ENCODE data around the gene BCL2A1. TPM values are rescaled to one million over a fixed set of nuclear protein-coding genes. Genes with fewer than 3 reads are reported as not detected.
"Not testable (repeated sequence)": the region's sequence is repeated elsewhere in the genome, so short reads cannot be mapped to it uniquely, and the experiment has no call there.

The BCL2A1 gene
- total RNA-seq, 2 donors from 2014 or later: 0.86 to 1.5 TPM

DNA sequence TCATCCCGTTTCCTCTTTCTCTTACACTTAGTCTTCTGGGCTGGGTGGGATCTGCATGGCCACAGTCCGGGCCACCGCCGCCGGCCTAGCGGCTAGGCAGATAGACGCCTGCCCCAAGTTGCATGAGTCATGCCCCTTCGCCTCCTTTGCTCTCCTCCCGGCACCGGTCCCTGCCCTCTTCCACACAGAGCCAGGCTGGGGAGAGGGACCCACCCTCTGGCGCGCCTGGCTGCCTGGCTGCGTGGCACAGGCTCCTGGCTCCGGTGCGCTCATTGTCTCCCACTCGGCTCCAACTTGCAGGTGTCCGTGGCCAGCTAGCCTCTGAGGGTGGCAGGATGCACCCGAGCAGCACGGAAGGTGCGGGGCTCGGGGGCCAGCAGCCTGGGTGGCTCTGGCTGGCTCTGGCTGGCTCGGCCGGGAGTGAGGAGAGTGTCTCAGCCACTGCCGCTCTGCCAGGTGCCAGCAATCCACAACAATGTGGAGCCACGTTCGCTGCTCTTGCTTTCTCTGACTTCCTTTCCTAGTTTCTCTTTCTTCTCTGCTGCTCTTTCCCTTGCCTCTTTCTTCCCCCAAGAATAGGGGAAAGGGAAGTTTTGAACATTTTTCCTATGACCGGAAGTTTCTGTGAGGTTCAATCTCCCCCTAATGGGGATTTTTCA lies 51.8 kb downstream of the BCL2A1 start:
- no peaks in the 10 kb centered on the region for H3K4me1 ChIP-seq
- no peaks in the 10 kb centered on the region for H3K27me3 ChIP-seq
- H3K36me3 ChIP-seq: no peaks in the 10 kb centered on the region
- no peak overlapping the region for H3K27ac ChIP-seq
- no peak for DNase-seq
- H3K9ac ChIP-seq (ENCODE audit: low read depth in 2 of 2, low read length in 2 of 2): no peak overlapping the region
- TF ChIP-seq, protein P1, sequence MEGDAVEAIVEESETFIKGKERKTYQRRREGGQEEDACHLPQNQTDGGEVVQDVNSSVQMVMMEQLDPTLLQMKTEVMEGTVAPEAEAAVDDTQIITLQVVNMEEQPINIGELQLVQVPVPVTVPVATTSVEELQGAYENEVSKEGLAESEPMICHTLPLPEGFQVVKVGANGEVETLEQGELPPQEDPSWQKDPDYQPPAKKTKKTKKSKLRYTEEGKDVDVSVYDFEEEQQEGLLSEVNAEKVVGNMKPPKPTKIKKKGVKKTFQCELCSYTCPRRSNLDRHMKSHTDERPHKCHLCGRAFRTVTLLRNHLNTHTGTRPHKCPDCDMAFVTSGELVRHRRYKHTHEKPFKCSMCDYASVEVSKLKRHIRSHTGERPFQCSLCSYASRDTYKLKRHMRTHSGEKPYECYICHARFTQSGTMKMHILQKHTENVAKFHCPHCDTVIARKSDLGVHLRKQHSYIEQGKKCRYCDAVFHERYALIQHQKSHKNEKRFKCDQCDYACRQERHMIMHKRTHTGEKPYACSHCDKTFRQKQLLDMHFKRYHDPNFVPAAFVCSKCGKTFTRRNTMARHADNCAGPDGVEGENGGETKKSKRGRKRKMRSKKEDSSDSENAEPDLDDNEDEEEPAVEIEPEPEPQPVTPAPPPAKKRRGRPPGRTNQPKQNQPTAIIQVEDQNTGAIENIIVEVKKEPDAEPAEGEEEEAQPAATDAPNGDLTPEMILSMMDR (IDR thresholded peaks at IDR 0.05): no peak
- intact Hi-C loops (cut with DNase I): no loop called here
- H3K4me3 ChIP-seq: no peak overlapping the region
- peaks cover 7% of the 10 kb centered on the region for H3K9me3 ChIP-seq

DNA sequence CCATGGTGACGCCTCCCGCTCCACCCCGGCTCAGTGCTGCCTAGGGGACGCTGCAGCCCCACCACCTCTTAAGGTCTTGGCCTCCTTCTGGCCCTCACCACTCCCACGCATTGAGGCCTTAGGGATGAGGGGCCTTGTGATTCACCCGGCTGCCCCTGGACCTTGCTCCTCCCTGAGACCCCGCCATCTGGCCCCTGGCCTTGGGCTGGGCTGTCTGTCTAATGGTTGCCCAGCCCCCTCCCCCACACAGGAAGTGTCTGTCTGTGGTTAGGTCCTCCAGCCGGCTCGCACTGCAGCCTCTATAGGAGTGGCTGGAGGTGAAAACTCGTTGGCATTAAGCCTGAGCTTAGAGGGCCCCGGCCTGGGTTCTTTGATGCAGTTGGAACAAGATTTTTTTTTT lies 52.7 kb downstream of the BCL2A1 start:
- Histone ChIP-seq H3K36me3 (no peaks in the 10 kb centered on the region), H3K27me3 (no peaks in the 10 kb centered on the region), H3K9me3 (peaks cover 8% of the 10 kb centered on the region), H3K27ac (no peak overlapping the region), H3K9ac (ENCODE audit: low read depth in 2 of 2, low read length in 2 of 2) (no peak overlapping the region), H3K4me1 (no peaks in the 10 kb centered on the region), H3K4me3 (no peak overlapping the region)
- TF ChIP-seq, protein P1 (IDR thresholded peaks at IDR 0.05): no peak
- no peak for DNase-seq
- intact Hi-C loops (cut with DNase I): no loop called here

DNA sequence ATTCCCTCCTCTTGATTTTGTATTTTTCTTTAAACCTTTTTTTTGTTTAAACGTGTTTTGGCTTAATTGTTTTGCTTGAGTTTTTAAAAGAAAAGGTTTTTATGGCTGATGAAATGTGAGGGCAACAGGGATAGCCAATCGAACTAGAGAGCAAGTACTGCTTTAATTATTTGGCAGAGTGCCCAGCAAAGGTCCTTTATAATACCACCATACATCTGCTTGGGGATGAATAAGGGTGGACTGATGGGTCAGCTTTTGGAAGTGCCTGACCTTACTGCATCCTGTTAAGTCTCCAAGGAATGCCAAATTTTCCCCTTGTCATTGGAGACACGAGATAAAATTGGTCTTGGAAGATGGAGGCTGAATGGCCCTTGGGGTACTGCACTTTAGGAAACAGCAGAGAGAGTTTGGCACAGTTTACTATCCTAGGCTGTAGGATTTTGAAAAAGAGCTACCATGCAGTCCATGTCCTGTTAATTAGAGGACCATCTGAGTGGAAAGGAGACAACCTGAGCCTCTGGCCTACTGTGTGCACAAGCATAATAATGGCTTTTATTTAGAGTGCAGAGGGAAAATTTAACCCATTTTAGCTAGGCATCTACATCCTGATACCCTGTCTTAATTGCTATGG lies 54.4 kb downstream of the BCL2A1 start:
- no peak overlapping the region for H3K9ac ChIP-seq (ENCODE audit: low read depth in 2 of 2, low read length in 2 of 2)
- no peak overlapping the region for H3K27ac ChIP-seq
- no peak for DNase-seq
- H3K9me3 ChIP-seq: peaks cover 8% of the 10 kb centered on the region
- intact Hi-C loops (cut with DNase I): no loop called here
- H3K27me3 ChIP-seq: no peaks in the 10 kb centered on the region
- H3K4me3 ChIP-seq: no peak overlapping the region
- no peaks in the 10 kb centered on the region for H3K4me1 ChIP-seq
- TF ChIP-seq, protein P1 (IDR thresholded peaks at IDR 0.05): no peak
- H3K36me3 ChIP-seq: no peaks in the 10 kb centered on the region

DNA sequence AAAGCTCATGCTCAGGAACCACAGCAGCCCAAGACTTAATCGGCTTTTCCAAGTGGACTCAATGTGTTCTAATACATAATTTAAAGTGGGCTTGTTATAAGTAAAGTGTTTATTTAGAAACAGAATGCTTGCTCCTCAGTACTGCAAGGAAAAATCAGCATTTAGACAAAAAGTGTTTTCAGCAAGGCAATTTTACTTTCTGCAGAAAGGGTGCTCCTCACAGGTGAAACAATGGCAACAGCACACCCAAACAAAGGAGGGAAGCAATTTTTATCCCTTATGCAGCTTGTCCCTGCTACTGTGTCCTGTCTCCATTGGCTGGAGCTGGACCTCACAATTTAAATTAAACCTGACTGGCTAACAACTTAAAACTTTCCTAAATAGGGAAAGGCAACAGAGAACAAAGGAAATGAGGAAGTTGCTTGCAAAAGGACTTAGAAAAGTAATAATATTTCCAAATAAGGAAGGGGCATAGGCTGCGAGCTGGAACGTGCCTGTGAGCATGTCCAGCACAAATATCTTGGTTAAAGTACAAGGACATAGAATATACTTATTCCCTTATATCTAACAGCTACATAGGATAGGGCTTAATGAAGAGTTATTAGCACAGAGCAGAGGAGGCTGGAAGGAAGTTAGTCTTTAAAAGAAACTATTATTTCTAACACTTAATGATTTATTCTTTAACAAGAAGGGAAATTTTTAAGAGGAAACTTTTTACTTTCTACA lies 55.1 kb downstream of the BCL2A1 start:
- H3K27me3 ChIP-seq; intact Hi-C loops (cut with DNase I): not testable (repeated sequence)

DNA sequence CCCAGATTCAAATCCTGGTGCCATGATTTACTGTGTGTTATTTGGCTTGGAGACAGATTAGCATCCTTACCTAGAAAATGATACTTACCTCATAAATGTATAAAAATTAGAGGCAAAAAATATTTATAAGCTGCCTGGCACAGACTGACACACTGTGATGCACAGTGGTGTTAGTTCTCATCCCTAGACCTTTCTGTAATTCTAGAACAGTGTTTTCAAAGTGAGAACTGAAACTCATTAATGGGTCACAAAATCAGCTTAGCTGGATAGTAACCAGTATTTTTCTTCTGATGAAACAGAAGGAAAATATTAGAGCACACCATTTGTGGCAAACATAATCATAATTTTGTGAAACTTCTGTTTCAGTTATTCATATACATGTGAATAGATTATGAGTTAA lies 56.3 kb downstream of the BCL2A1 start:
- TF ChIP-seq, protein P1 (IDR thresholded peaks at IDR 0.05): no peak
- no peak for DNase-seq
- no peak overlapping the region for H3K27ac ChIP-seq
- H3K36me3 ChIP-seq: no peaks in the 10 kb centered on the region
- intact Hi-C loops (cut with DNase I): no loop called here
- no peak overlapping the region for H3K9ac ChIP-seq (ENCODE audit: low read depth in 2 of 2, low read length in 2 of 2)
- H3K4me3 ChIP-seq: no peak overlapping the region
- H3K4me1 ChIP-seq: no peaks in the 10 kb centered on the region
- peaks cover 8% of the 10 kb centered on the region for H3K9me3 ChIP-seq
- H3K27me3 ChIP-seq: no peaks in the 10 kb centered on the region

More for the DNA sequence above, 55.1 kb downstream of the BCL2A1 start:
- H3K36me3 ChIP-seq; H3K27ac ChIP-seq; H3K9me3 ChIP-seq; H3K4me1 ChIP-seq; H3K4me3 ChIP-seq; DNase-seq; H3K9ac ChIP-seq (ENCODE audit: low read depth in 2 of 2, low read length in 2 of 2): not testable (repeated sequence)

Other genes with a start within 250 kb of the BCL2A1 start
- 10 to 100 TPM; 24.6 to 25.9 TPM for gene MTHFS, start 74.2 kb downstream of the BCL2A1 start, total RNA-seq
- 10 to 100 TPM; 56.0 to 82.4 TPM for gene ZFAND6, start 88.5 kb upstream of the BCL2A1 start, total RNA-seq
- 10 to 100 TPM; 16.0 to 39.8 TPM for gene FAH, start 181.8 kb upstream of the BCL2A1 start, total RNA-seq